ENCODE results near the gene EPAS1. TPM values are rescaled to one million over a fixed set of nuclear protein-coding genes. Genes with fewer than 3 reads are reported as not detected.

EPAS1 gene
- total and polyA plus RNA-seq, 2 of the 13 experiments (the other 11 are each of a cell fraction or from before 2014, with no cell fraction given), result 47.1 to 182 TPM

DNA sequence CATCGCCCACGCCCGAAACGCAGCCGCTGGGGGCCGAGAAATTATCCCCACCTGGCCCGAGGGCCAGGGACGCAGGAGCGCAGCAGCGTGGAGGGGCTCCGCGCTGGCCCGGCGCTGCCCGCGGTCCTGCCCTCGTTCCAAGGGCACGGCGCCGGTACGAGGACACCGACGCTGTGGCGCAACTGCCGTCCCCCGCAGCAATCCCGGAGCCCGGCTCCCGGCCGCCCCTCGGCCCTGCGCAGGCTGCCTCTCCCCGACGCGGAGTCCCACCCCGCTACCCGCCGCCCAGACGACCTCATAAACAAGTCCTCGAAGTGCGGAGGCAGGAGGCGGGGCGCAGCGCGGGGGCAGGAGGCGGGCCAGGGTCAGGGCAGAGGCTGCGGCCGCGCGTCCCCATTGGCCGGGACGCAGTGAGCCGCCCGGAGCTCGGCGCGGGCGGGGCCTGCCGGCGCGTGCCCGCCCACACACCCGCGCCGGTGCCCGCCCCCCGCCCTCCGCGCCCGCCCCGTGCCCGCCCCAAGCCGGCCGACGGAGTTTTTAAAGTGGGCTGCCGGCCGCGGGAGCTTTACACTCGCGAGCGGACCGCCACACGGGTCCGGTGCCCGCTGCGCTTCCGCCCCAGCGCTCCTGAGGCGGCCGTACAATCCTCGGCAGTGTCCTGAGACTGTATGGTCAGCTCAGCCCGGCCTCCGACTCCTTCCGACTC is at the start of gene EPAS1 (continued):
- TF ChIP-seq, protein P1, sequence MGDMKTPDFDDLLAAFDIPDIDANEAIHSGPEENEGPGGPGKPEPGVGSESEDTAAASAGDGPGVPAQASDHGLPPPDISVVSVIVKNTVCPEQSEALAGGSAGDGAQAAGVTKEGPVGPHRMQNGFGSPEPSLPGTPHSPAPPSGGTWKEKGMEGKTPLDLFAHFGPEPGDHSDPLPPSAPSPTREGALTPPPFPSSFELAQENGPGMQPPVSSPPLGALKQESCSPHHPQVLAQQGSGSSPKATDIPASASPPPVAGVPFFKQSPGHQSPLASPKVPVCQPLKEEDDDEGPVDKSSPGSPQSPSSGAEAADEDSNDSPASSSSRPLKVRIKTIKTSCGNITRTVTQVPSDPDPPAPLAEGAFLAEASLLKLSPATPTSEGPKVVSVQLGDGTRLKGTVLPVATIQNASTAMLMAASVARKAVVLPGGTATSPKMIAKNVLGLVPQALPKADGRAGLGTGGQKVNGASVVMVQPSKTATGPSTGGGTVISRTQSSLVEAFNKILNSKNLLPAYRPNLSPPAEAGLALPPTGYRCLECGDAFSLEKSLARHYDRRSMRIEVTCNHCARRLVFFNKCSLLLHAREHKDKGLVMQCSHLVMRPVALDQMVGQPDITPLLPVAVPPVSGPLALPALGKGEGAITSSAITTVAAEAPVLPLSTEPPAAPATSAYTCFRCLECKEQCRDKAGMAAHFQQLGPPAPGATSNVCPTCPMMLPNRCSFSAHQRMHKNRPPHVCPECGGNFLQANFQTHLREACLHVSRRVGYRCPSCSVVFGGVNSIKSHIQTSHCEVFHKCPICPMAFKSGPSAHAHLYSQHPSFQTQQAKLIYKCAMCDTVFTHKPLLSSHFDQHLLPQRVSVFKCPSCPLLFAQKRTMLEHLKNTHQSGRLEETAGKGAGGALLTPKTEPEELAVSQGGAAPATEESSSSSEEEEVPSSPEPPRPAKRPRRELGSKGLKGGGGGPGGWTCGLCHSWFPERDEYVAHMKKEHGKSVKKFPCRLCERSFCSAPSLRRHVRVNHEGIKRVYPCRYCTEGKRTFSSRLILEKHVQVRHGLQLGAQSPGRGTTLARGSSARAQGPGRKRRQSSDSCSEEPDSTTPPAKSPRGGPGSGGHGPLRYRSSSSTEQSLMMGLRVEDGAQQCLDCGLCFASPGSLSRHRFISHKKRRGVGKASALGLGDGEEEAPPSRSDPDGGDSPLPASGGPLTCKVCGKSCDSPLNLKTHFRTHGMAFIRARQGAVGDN (CRISPR knock-in tag; IDR thresholded peaks at IDR 0.05), result peak; percentile 85
- TF ChIP-seq, protein P2, sequence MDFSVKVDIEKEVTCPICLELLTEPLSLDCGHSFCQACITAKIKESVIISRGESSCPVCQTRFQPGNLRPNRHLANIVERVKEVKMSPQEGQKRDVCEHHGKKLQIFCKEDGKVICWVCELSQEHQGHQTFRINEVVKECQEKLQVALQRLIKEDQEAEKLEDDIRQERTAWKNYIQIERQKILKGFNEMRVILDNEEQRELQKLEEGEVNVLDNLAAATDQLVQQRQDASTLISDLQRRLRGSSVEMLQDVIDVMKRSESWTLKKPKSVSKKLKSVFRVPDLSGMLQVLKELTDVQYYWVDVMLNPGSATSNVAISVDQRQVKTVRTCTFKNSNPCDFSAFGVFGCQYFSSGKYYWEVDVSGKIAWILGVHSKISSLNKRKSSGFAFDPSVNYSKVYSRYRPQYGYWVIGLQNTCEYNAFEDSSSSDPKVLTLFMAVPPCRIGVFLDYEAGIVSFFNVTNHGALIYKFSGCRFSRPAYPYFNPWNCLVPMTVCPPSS (IDR thresholded peaks at IDR 0.05), result no peak
- TF ChIP-seq ZNF446 (CRISPR knock-in tag; IDR thresholded peaks at IDR 0.05), result peak; percentile 12; the same call in 1 of the 2 replicates
- TF ChIP-seq RNF2 (conservative IDR thresholded peaks at IDR 0.05; ENCODE audit: low read depth), result peak; percentile 91
- peak; percentile 57; the same call in 1 of the 2 replicates for TF ChIP-seq ZBTB42 (CRISPR knock-in tag; IDR thresholded peaks at IDR 0.05)
- TF ChIP-seq NR2F1 (CRISPR knock-in tag; IDR thresholded peaks at IDR 0.05), result peak; percentile 37 to 61; a peak in 2 of 4 replicates
- TF ChIP-seq, protein P3, sequence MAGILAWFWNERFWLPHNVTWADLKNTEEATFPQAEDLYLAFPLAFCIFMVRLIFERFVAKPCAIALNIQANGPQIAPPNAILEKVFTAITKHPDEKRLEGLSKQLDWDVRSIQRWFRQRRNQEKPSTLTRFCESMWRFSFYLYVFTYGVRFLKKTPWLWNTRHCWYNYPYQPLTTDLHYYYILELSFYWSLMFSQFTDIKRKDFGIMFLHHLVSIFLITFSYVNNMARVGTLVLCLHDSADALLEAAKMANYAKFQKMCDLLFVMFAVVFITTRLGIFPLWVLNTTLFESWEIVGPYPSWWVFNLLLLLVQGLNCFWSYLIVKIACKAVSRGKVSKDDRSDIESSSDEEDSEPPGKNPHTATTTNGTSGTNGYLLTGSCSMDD (CRISPR knock-in tag; IDR thresholded peaks at IDR 0.05), result no peak
- TF ChIP-seq, protein P4, sequence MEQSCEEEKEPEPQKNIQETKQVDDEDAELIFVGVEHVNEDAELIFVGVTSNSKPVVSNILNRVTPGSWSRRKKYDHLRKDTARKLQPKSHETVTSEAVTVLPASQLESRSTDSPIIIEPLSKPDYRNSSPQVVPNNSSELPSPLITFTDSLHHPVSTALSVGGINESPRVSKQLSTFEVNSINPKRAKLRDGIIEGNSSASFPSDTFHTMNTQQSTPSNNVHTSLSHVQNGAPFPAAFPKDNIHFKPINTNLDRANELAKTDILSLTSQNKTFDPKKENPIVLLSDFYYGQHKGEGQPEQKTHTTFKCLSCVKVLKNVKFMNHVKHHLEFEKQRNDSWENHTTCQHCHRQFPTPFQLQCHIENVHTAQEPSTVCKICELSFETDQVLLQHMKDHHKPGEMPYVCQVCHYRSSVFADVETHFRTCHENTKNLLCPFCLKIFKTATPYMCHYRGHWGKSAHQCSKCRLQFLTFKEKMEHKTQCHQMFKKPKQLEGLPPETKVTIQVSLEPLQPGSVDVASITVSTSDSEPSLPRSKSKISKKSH (CRISPR knock-in tag; IDR thresholded peaks at IDR 0.05; ENCODE audit: borderline replicate concordance), result no peak; the same call in 1 of the 2 replicates
- 0 out of 2 replicates have a peak, but pooled peaks have one; percentile 11 for TF ChIP-seq NCOA2 (CRISPR knock-in tag; IDR thresholded peaks at IDR 0.05)
- no peak for TF ChIP-seq MEIS1 (CRISPR knock-in tag; IDR thresholded peaks at IDR 0.05; ENCODE audit: borderline replicate concordance)
- TF ChIP-seq PHB2 (IDR thresholded peaks at IDR 0.05; ENCODE audit: partially characterized antibody), result no peak
- TF ChIP-seq, protein P5, sequence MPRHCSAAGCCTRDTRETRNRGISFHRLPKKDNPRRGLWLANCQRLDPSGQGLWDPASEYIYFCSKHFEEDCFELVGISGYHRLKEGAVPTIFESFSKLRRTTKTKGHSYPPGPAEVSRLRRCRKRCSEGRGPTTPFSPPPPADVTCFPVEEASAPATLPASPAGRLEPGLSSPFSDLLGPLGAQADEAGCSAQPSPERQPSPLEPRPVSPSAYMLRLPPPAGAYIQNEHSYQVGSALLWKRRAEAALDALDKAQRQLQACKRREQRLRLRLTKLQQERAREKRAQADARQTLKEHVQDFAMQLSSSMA (CRISPR knock-in tag; IDR thresholded peaks at IDR 0.05), result no peak
- TF ChIP-seq SMARCC2 (IDR thresholded peaks at IDR 0.05), result no peak
- TF ChIP-seq ZNF501 (CRISPR knock-in tag; IDR thresholded peaks at IDR 0.05), result 0 out of 2 replicates have a peak, but pooled peaks have one; percentile 76
- 0 out of 2 replicates have a peak, but pooled peaks have one; percentile 76 for TF ChIP-seq TMF1 (CRISPR knock-in tag; IDR thresholded peaks at IDR 0.05; ENCODE audit: low read depth)
- 0 out of 2 replicates have a peak, but pooled peaks have one; percentile 60 for TF ChIP-seq CENPT (CRISPR knock-in tag; IDR thresholded peaks at IDR 0.05; ENCODE audit: low read depth)
- 0 out of 2 replicates have a peak, but pooled peaks have one; percentile 13 for TF ChIP-seq ZMYM2 (CRISPR knock-in tag; IDR thresholded peaks at IDR 0.05)
- TF ChIP-seq DMAP1 (CRISPR knock-in tag; IDR thresholded peaks at IDR 0.05), result 0 out of 2 replicates have a peak, but pooled peaks have one; percentile 35
- peak; percentile 64 for TF ChIP-seq KDM2A (CRISPR knock-in tag; IDR thresholded peaks at IDR 0.05; ENCODE audit: borderline replicate concordance, low read depth)
- TF ChIP-seq CAMTA2 (CRISPR knock-in tag; IDR thresholded peaks at IDR 0.05; ENCODE audit: borderline replicate concordance), result 0 out of 2 replicates have a peak, but pooled peaks have one; percentile 37
- TF ChIP-seq MYC (CRISPR knock-in tag; IDR thresholded peaks at IDR 0.05; ENCODE audit: borderline replicate concordance), result no peak
